ENCODE data around the gene MYG1.

MYG1 gene

GRCh38 chr12:53299454-53300180, at the start of gene MYG1:
TSS of gene MYG1 (plus strand) at chr12:53299695. CDS start at chr12:53299738, 43 bp downstream.
- H3K27ac ChIP-seq (ENCODE audit: low read length), result no peak within 1 kb of the TSS
- peak; percentile 90 for DNase-seq (ENCODE audit: low read depth, low spot score)
- H3K4me3 ChIP-seq (ENCODE audit: low read length), result peak within 1 kb of the TSS; percentile 68
- no peaks in the 10 kb centered on the region for H3K4me1 ChIP-seq (ENCODE audit: control insufficient read depth, insufficient read depth, low read length)
- H3K36me3 ChIP-seq (ENCODE audit: control insufficient read depth, insufficient read depth, low read length), result peaks cover 11% of the 10 kb centered on the region; the same call in 1 of the 2 replicates
- no peaks in the 10 kb centered on the region for H3K27me3 ChIP-seq (ENCODE audit: control insufficient read depth, insufficient read depth, low read length)
- H3K9me3 ChIP-seq (ENCODE audit: control insufficient read depth, insufficient read depth, low read length), result no peaks in the 10 kb centered on the region
- WGBS (ENCODE audit: insufficient coverage, insufficient read length), result no CpG with 5 or more reads among the region's 51 CpGs

GRCh38 chr12:53251477-53252348, 47.8 kb upstream of the MYG1 start:
- Histone ChIP-seq H3K9me3 (ENCODE audit: control insufficient read depth, insufficient read depth, low read length) (no peaks in the 10 kb centered on the region), H3K27me3 (ENCODE audit: control insufficient read depth, insufficient read depth, low read length) (no peaks in the 10 kb centered on the region), H3K4me1 (ENCODE audit: control insufficient read depth, insufficient read depth, low read length) (0 out of 2 replicates have a peak, but pooled peaks cover 5% of the 10 kb centered on the region), H3K27ac (ENCODE audit: low read length) (no peak overlapping the region), H3K4me3 (ENCODE audit: low read length) (peak overlapping the region; percentile 91), H3K36me3 (ENCODE audit: control insufficient read depth, insufficient read depth, low read length) (peaks cover 3% of the 10 kb centered on the region; the same call in 1 of the 2 replicates)
- no peak for DNase-seq (ENCODE audit: low read depth, low spot score)
- no CpG with 5 or more reads among the region's 51 CpGs for WGBS (ENCODE audit: insufficient coverage, insufficient read length)

- Histone ChIP-seq H3K4me3 (ENCODE audit: low read length) (peak overlapping the region; percentile 91), H3K27me3 (ENCODE audit: control insufficient read depth, insufficient read depth, low read length) (no peaks in the 10 kb centered on the region), H3K4me1 (ENCODE audit: control insufficient read depth, insufficient read depth, low read length) (0 out of 2 replicates have a peak, but pooled peaks cover 4% of the 10 kb centered on the region), H3K9me3 (ENCODE audit: control insufficient read depth, insufficient read depth, low read length) (no peaks in the 10 kb centered on the region), H3K36me3 (ENCODE audit: control insufficient read depth, insufficient read depth, low read length) (peaks cover 3% of the 10 kb centered on the region; the same call in 1 of the 2 replicates), H3K27ac (ENCODE audit: low read length) (no peak overlapping the region)
- DNase-seq (ENCODE audit: low read depth, low spot score), result no peak
- no CpG with 5 or more reads among the region's 19 CpGs for WGBS (ENCODE audit: insufficient coverage, insufficient read length)
Measured at GRCh38 chr12:53252349-53252916, 47.1 kb upstream of the MYG1 start.

GRCh38 chr12:53253298-53253697, 46.2 kb upstream of the MYG1 start:
- Histone ChIP-seq H3K9me3 (ENCODE audit: control insufficient read depth, insufficient read depth, low read length) (no peaks in the 10 kb centered on the region), H3K4me3 (ENCODE audit: low read length) (no peak overlapping the region), H3K27me3 (ENCODE audit: control insufficient read depth, insufficient read depth, low read length) (no peaks in the 10 kb centered on the region), H3K27ac (ENCODE audit: low read length) (no peak overlapping the region), H3K4me1 (ENCODE audit: control insufficient read depth, insufficient read depth, low read length) (0 out of 2 replicates have a peak, but pooled peaks cover 4% of the 10 kb centered on the region), H3K36me3 (ENCODE audit: control insufficient read depth, insufficient read depth, low read length) (peaks cover 3% of the 10 kb centered on the region; the same call in 1 of the 2 replicates)
- no CpG with 5 or more reads among the region's 13 CpGs for WGBS (ENCODE audit: insufficient coverage, insufficient read length)
- DNase-seq (ENCODE audit: low read depth, low spot score), result no peak

GRCh38 chr12:53254816-53255545, 44.5 kb upstream of the MYG1 start:
- DNase-seq (ENCODE audit: low read depth, low spot score), result no peak
- WGBS (ENCODE audit: insufficient coverage, insufficient read length), result no CpG with 5 or more reads among the region's 1 CpG
- Histone ChIP-seq H3K9me3 (ENCODE audit: control insufficient read depth, insufficient read depth, low read length) (no peaks in the 10 kb centered on the region), H3K27ac (ENCODE audit: low read length) (no peak overlapping the region), H3K36me3 (ENCODE audit: control insufficient read depth, insufficient read depth, low read length) (peaks cover 3% of the 10 kb centered on the region; the same call in 1 of the 2 replicates), H3K4me3 (ENCODE audit: low read length) (no peak overlapping the region), H3K27me3 (ENCODE audit: control insufficient read depth, insufficient read depth, low read length) (no peaks in the 10 kb centered on the region), H3K4me1 (ENCODE audit: control insufficient read depth, insufficient read depth, low read length) (0 out of 2 replicates have a peak, but pooled peaks cover 4% of the 10 kb centered on the region)

- Histone ChIP-seq H3K4me1 (ENCODE audit: control insufficient read depth, insufficient read depth, low read length) (0 out of 2 replicates have a peak, but pooled peaks cover 4% of the 10 kb centered on the region), H3K9me3 (ENCODE audit: control insufficient read depth, insufficient read depth, low read length) (no peaks in the 10 kb centered on the region), H3K27ac (ENCODE audit: low read length) (no peak overlapping the region), H3K27me3 (ENCODE audit: control insufficient read depth, insufficient read depth, low read length) (no peaks in the 10 kb centered on the region), H3K4me3 (ENCODE audit: low read length) (no peak overlapping the region), H3K36me3 (ENCODE audit: control insufficient read depth, insufficient read depth, low read length) (peaks cover 3% of the 10 kb centered on the region; the same call in 1 of the 2 replicates)
- no CpG with 5 or more reads among the region's 3 CpGs for WGBS (ENCODE audit: insufficient coverage, insufficient read length)
- DNase-seq (ENCODE audit: low read depth, low spot score), result no peak
Measured at GRCh38 chr12:53255996-53256395, 43.5 kb upstream of the MYG1 start.

GRCh38 chr12:53258541-53259539, 40.7 kb upstream of the MYG1 start:
- H3K4me1 ChIP-seq (ENCODE audit: control insufficient read depth, insufficient read depth, low read length), result no peaks in the 10 kb centered on the region
- no CpG with 5 or more reads among the region's 7 CpGs for WGBS (ENCODE audit: insufficient coverage, insufficient read length)
- no peak overlapping the region for H3K4me3 ChIP-seq (ENCODE audit: low read length)
- no peaks in the 10 kb centered on the region for H3K27me3 ChIP-seq (ENCODE audit: control insufficient read depth, insufficient read depth, low read length)
- DNase-seq (ENCODE audit: low read depth, low spot score), result no peak
- H3K9me3 ChIP-seq (ENCODE audit: control insufficient read depth, insufficient read depth, low read length), result no peaks in the 10 kb centered on the region
- peaks cover 2% of the 10 kb centered on the region; the same call in 1 of the 2 replicates for H3K36me3 ChIP-seq (ENCODE audit: control insufficient read depth, insufficient read depth, low read length)
- no peak overlapping the region for H3K27ac ChIP-seq (ENCODE audit: low read length)

- Histone ChIP-seq H3K27ac (ENCODE audit: low read length) (no peak overlapping the region), H3K4me1 (ENCODE audit: control insufficient read depth, insufficient read depth, low read length) (no peaks in the 10 kb centered on the region), H3K9me3 (ENCODE audit: control insufficient read depth, insufficient read depth, low read length) (no peaks in the 10 kb centered on the region), H3K4me3 (ENCODE audit: low read length) (no peak overlapping the region), H3K36me3 (ENCODE audit: control insufficient read depth, insufficient read depth, low read length) (no peaks in the 10 kb centered on the region), H3K27me3 (ENCODE audit: control insufficient read depth, insufficient read depth, low read length) (no peaks in the 10 kb centered on the region)
- no CpG with 5 or more reads among the region's 6 CpGs for WGBS (ENCODE audit: insufficient coverage, insufficient read length)
- DNase-seq (ENCODE audit: low read depth, low spot score), result no peak
Measured at GRCh38 chr12:53259891-53260290, 39.6 kb upstream of the MYG1 start.

GRCh38 chr12:53265783-53266182, 33.7 kb upstream of the MYG1 start:
- H3K36me3 ChIP-seq (ENCODE audit: control insufficient read depth, insufficient read depth, low read length), result peaks cover 9% of the 10 kb centered on the region; the same call in 1 of the 2 replicates
- no peaks in the 10 kb centered on the region; the same call in 1 of the 2 replicates for H3K4me1 ChIP-seq (ENCODE audit: control insufficient read depth, insufficient read depth, low read length)
- WGBS (ENCODE audit: insufficient coverage, insufficient read length), result no CpG with 5 or more reads among the region's 2 CpGs

More at GRCh38 chr12:53265783-53266182, 33.7 kb upstream of the MYG1 start:
- Histone ChIP-seq H3K27me3 (ENCODE audit: control insufficient read depth, insufficient read depth, low read length) (no peaks in the 10 kb centered on the region), H3K27ac (ENCODE audit: low read length) (no peak overlapping the region), H3K9me3 (ENCODE audit: control insufficient read depth, insufficient read depth, low read length) (no peaks in the 10 kb centered on the region), H3K4me3 (ENCODE audit: low read length) (no peak overlapping the region)
- no peak for DNase-seq (ENCODE audit: low read depth, low spot score)
